Tibial nerve (tissue), 4 donors: Measurements from ENCODE around the gene SMIM26. TPM values are rescaled to one million over a fixed set of nuclear protein-coding genes. Genes with fewer than 3 reads are reported as not detected.

Experiments
- DNase-seq, 2 donors: peaks; one replicate each; pipeline ENCODE4 v3.0.0-alpha.2; 2019; ENCODE audit warnings: low spot score in 2 of 2
- H3K27ac ChIP-seq, 4 donors: fragments of 200-600 bp; sonication (generic) in 3 of 4; one replicate each; pipeline ENCODE4 v1.5.1; 2017 to 2019; ENCODE audit warnings: mild to moderate bottlenecking in 1 of 4
- H3K27me3 ChIP-seq, 2 donors: fragments of 200-600 bp; sonication (generic) in 1 of 2; one replicate each; pipeline versions ENCODE4 v1.5.1 to v1.6.0; 2017 to 2019
- H3K36me3 ChIP-seq, 3 donors: fragments of 200-600 bp; sonication (generic); one replicate each; pipeline ENCODE4 v1.5.1; 2018 to 2019
- H3K4me1 ChIP-seq, 4 donors: fragments of 200-600 bp; sonication (generic) in 3 of 4; one replicate each; pipeline ENCODE4 v1.5.1; 2017 to 2019
- H3K4me3 ChIP-seq, 4 donors: fragments of 200-600 bp; sonication (generic) in 3 of 4; one replicate each; pipeline ENCODE4 v1.5.1; 2017 to 2019; ENCODE audit warnings: mild to moderate bottlenecking in 1 of 4, moderate library complexity in 1 of 4
- H3K9me3 ChIP-seq, 4 donors: fragments of 200-600 bp; sonication (generic) in 3 of 4; one replicate each; pipeline ENCODE4 v1.5.1; 2017 to 2019
- CTCF ChIP-seq, 5 experiments: fragments of 200-600 bp in 3 of 5; fragments of 450-650 bp in 2 of 5; sonication (generic) in 3 of 5; IDR thresholded peaks; one replicate each; pipeline ENCODE4 v1.5.1; 2016 to 2019; ENCODE audit warnings: antibody characterized with exemption in 5 of 5, mild to moderate bottlenecking in 3 of 5, moderate library complexity in 2 of 5
- EP300 ChIP-seq, 2 donors: sonication (generic); formaldehyde crosslinking; IDR thresholded peaks; one replicate each; pipeline ENCODE4 v1.6.1; 2017; ENCODE audit warnings: antibody characterized with exemption in 2 of 2, mild to moderate bottlenecking in 1 of 2
- POLR2A ChIP-seq, 2 donors: fragments of 450-650 bp; IDR thresholded peaks; one replicate each; pipeline ENCODE4 v1.6.1; 2017; ENCODE audit warnings: antibody characterized with exemption in 2 of 2, mild to moderate bottlenecking in 2 of 2, moderate library complexity in 2 of 2
- WGBS, 2 donors: methylation state at CpG; one replicate each; pipeline ENCODE4 v1.1.5; 2018; 5-methylcytosine and 5-hydroxymethylcytosine counted together
- total RNA-seq, 4 donors: library from RNA; depleted of rRNA; stranded (reverse); fragments of >200 nt; gene quantifications; one replicate each; pipeline ENCODE4 v1.1.0, GENCODE V29; 2016

SMIM26 gene
- total RNA-seq, 4 donors from 2014 or later = 93.9 to 139 (median 98.2) TPM

- DNase-seq = no peak
- Histone ChIP-seq H3K9me3 (no peaks in the 10 kb centered on the region), H3K36me3 (peaks cover 0 to 97% (median 0%) of the 10 kb centered on the region in 3 donors), H3K27me3 (no peaks in the 10 kb centered on the region), H3K4me3 (no peak overlapping the region), H3K4me1 (no peaks in the 10 kb centered on the region), H3K27ac (no peak overlapping the region)
- TF ChIP-seq EP300 (IDR thresholded peaks at IDR 0.05) (no peak), POLR2A (IDR thresholded peaks at IDR 0.05) (no peak), CTCF (IDR thresholded peaks at IDR 0.05) (no peak)
- 98 to 100% methylated on average over 2 of the region's 2 CpGs for WGBS, 2 donors
Observed at GRCh38 chr20:18537651-18538050, 29.6 kb upstream of the SMIM26 start.

GRCh38 chr20:18541741-18542140, 25.5 kb upstream of the SMIM26 start:
- 81 to 87% methylated on average over 5 of the region's 5 CpGs for WGBS, 2 donors
- TF ChIP-seq POLR2A (IDR thresholded peaks at IDR 0.05) = no peak
- no peak for TF ChIP-seq EP300 (IDR thresholded peaks at IDR 0.05)

GRCh38 chr20:18543216-18543615, 24.0 kb upstream of the SMIM26 start:
- Histone ChIP-seq H3K4me1 (no peaks in the 10 kb centered on the region), H3K4me3 (no peak overlapping the region), H3K27ac (no peak overlapping the region), H3K36me3 (peaks cover 0 to 95% (median 0%) of the 10 kb centered on the region in 3 donors), H3K9me3 (no peaks in the 10 kb centered on the region), H3K27me3 (no peaks in the 10 kb centered on the region)
- TF ChIP-seq EP300 (IDR thresholded peaks at IDR 0.05) (no peak), CTCF (IDR thresholded peaks at IDR 0.05) (no peak), POLR2A (IDR thresholded peaks at IDR 0.05) (no peak)
- WGBS, 2 donors = 91 to 92% methylated on average over 4 of the region's 4 CpGs
- no peak for DNase-seq

More at GRCh38 chr20:18541741-18542140, 25.5 kb upstream of the SMIM26 start:
- H3K27me3 ChIP-seq = no peaks in the 10 kb centered on the region
- peaks cover 0 to 97% (median 0%) of the 10 kb centered on the region in 3 donors for H3K36me3 ChIP-seq
- no peak overlapping the region for H3K4me3 ChIP-seq
- DNase-seq = no peak
- no peaks in the 10 kb centered on the region for H3K9me3 ChIP-seq
- H3K27ac ChIP-seq = no peak overlapping the region
- no peaks in the 10 kb centered on the region for H3K4me1 ChIP-seq

- no peak for TF ChIP-seq EP300 (IDR thresholded peaks at IDR 0.05)
- TF ChIP-seq CTCF (IDR thresholded peaks at IDR 0.05) = no peak
- TF ChIP-seq POLR2A (IDR thresholded peaks at IDR 0.05) = no peak
- H3K9me3 ChIP-seq = no peaks in the 10 kb centered on the region
- H3K27me3 ChIP-seq = no peaks in the 10 kb centered on the region
- WGBS, 2 donors = 84 to 89% methylated on average over 7 of the region's 7 CpGs
- no peaks in the 10 kb centered on the region for H3K4me1 ChIP-seq
- H3K4me3 ChIP-seq = no peak overlapping the region
- DNase-seq = no peak
- H3K27ac ChIP-seq = no peak overlapping the region
- H3K36me3 ChIP-seq = peaks cover 0 to 96% (median 0%) of the 10 kb centered on the region in 3 donors
Observed at GRCh38 chr20:18543932-18544331, 23.3 kb upstream of the SMIM26 start.

- Histone ChIP-seq H3K27me3 (no peaks in the 10 kb centered on the region), H3K4me3 (no peak overlapping the region), H3K4me1 (no peaks in the 10 kb centered on the region), H3K9me3 (no peaks in the 10 kb centered on the region), H3K27ac (no peak overlapping the region), H3K36me3 (peaks cover 0 to 97% (median 0%) of the 10 kb centered on the region in 3 donors)
- 93 to 96% methylated on average over 1 of the region's 1 CpG for WGBS, 2 donors
- TF ChIP-seq CTCF (IDR thresholded peaks at IDR 0.05) (no peak), EP300 (IDR thresholded peaks at IDR 0.05) (no peak), POLR2A (IDR thresholded peaks at IDR 0.05) (no peak)
- DNase-seq = no peak
Observed at GRCh38 chr20:18545566-18545965, 21.7 kb upstream of the SMIM26 start.

GRCh38 chr20:18548465-18548864, 18.8 kb upstream of the SMIM26 start:
- TF ChIP-seq CTCF (IDR thresholded peaks at IDR 0.05) = no peak
- no peak for TF ChIP-seq POLR2A (IDR thresholded peaks at IDR 0.05)
- peaks cover 0 to 97% (median 8%) of the 10 kb centered on the region in 3 donors for H3K36me3 ChIP-seq
- H3K4me3 ChIP-seq = no peak overlapping the region
- H3K9me3 ChIP-seq = no peaks in the 10 kb centered on the region
- DNase-seq = no peak
- WGBS, 2 donors = 92 to 93% methylated on average over 3 of the region's 3 CpGs
- no peak overlapping the region for H3K27ac ChIP-seq
- H3K27me3 ChIP-seq = no peaks in the 10 kb centered on the region
- H3K4me1 ChIP-seq = no peaks in the 10 kb centered on the region
